HCT116 (cell line): ENCODE results near the gene GLDN.

Experiments used
- CTCF ChIP-seq, 3 experiments: fragments of 200-600 bp in 1 of 3; sonication (generic) in 1 of 3; IDR thresholded peaks in 2 of 3; conservative IDR thresholded peaks in 1 of 3; 2 replicates each; pipeline ENCODE4 v1.5.1; 2012 to 2017; ENCODE audit warnings: low read depth in 2 of 3, low read length in 2 of 3, antibody characterized with exemption in 1 of 3, borderline replicate concordance in 1 of 3, control low read depth in 1 of 3, mild to moderate bottlenecking in 1 of 3, mixed read lengths in 1 of 3, mixed run types in 1 of 3, moderate library complexity in 1 of 3; ENCODE audit not compliant: insufficient read depth in 1 of 3
- EZH2 ChIP-seq: fragments of 200-600 bp; sonication (generic); IDR thresholded peaks from 2 replicates; pipeline ENCODE4 v1.6.1; 2017; ENCODE audit warnings: antibody characterized with exemption, mixed run types
- EZH2phosphoT487 ChIP-seq: fragments of 200-600 bp; IDR thresholded peaks from 2 replicates; pipeline ENCODE4 v1.6.1; 2018; ENCODE audit warnings: antibody characterized with exemption, borderline replicate concordance
- POLR2A ChIP-seq: IDR thresholded peaks from 2 replicates; pipeline ENCODE4 v1.7.0; 2011; ENCODE audit warnings: borderline replicate concordance; ENCODE audit not compliant: insufficient read depth, insufficient read length; ENCODE audit errors: extremely low read depth
- RAD21 ChIP-seq: IDR thresholded peaks from 2 replicates; pipeline ENCODE4 v1.6.1; 2012; ENCODE audit warnings: low read depth, mild to moderate bottlenecking
- SP1 ChIP-seq: IDR thresholded peaks from 2 replicates; pipeline ENCODE4 v1.6.1; 2012; ENCODE audit warnings: low read depth
- ZNF274 ChIP-seq: fragments of 200-500 bp; sonication (Bioruptor generic); IDR thresholded peaks from 2 replicates; pipeline ENCODE4 v1.6.1; 2014; ENCODE audit warnings: mild to moderate bottlenecking, low read depth, low read length, inconsistent platforms

- TF ChIP-seq RAD21, result no peak
- no peak for TF ChIP-seq ZNF274
- no peak for TF ChIP-seq POLR2A
- no peak for TF ChIP-seq CTCF (IDR thresholded peaks at IDR 0.05 in 2 of 3, conservative IDR thresholded peaks at IDR 0.05 in 1 of 3; ENCODE audit: borderline replicate concordance in 1 of 3, insufficient read depth in 1 of 3, low read depth in 2 of 3, low read length in 2 of 3)
- no peak for TF ChIP-seq SP1
- TF ChIP-seq EZH2, result no peak
- TF ChIP-seq EZH2phosphoT487, result no peak
Observed at GRCh38 chr15:51390966-51391422, 49.5 kb downstream of the GLDN start.
